H7 (cell line): ENCODE measurements around the gene ANGPTL1. TPM values are rescaled to one million over a fixed set of nuclear protein-coding genes. Genes with fewer than 3 reads are reported as not detected.

Experiments
- DNase-seq: peaks from one replicate; pipeline ENCODE4 v3.0.0; 2012
- H3K27me3 ChIP-seq: 2 replicates; pipeline ENCODE4 v1.6.0; 2011; ENCODE audit warnings: mild to moderate bottlenecking, low read length; ENCODE audit not compliant: control insufficient read depth, insufficient read depth
- H3K36me3 ChIP-seq: replicated peaks from 2 replicates; pipeline ENCODE4 v1.5.1; 2011; ENCODE audit warnings: low read length; ENCODE audit not compliant: control insufficient read depth, insufficient read depth
- H3K4me3 ChIP-seq: 2 replicates; pipeline ENCODE4 v1.5.1; 2011; ENCODE audit warnings: low read depth, mild to moderate bottlenecking, control low read depth, low read length, moderate library complexity; ENCODE audit not compliant: insufficient read depth
- total RNA-seq: library from RNA; depleted of rRNA; stranded (reverse); fragments of >200 nt; shearing (Covaris generic); gene quantifications from 2 replicates; pipeline ENCODE4 v1.2.3, GENCODE V29; 2014; rRNA removed

ANGPTL1 gene
- total RNA-seq, 1 experiment from 2014 or later = not detected

DNA sequence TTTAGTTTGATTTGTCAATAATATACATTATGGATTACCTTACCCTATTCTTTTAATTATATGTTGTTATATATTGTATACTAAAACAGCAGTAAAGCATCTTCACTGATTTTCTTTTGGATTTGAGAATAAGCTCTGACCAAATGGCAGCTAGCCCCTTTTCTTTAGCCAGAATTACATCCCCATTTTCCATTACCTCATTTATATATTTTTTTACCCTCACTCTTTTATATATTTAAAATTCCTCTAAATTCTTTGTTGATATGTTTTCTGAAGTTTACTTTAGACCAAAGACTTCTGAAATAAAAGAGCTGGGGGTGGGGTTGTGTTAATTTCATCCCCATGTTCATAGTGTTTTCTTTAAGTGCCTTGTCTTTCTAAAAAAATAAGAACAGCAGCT, 24.6 kb downstream of the ANGPTL1 start:
- no peak for DNase-seq
- Histone ChIP-seq H3K27me3 (no peaks in the 10 kb centered on the region), H3K4me3 (no peak overlapping the region), H3K36me3 (no peaks in the 10 kb centered on the region; the same call in 1 of the 2 replicates)

DNA sequence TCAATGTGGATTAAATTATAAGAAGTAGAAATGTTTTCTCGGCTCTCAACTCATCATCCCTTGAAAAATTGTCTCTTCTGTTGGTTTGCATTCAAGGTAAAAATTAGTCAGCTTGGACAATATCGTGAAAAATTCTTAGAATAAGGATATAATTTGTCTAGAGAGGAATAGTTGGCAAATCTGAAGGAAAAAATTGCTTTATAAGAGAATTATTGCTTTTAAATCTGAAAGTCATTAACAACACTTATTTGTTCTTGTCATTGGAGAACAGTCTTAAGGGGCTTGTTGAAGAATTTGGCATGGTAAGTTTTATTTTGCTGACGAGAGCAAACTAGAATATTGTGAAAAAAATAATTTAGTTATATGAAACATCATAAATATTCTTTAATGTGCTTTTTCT, 26.4 kb downstream of the ANGPTL1 start:
- no peak for DNase-seq
- Histone ChIP-seq H3K27me3 (no peaks in the 10 kb centered on the region), H3K36me3 (no peaks in the 10 kb centered on the region; the same call in 1 of the 2 replicates), H3K4me3 (no peak overlapping the region)

DNA sequence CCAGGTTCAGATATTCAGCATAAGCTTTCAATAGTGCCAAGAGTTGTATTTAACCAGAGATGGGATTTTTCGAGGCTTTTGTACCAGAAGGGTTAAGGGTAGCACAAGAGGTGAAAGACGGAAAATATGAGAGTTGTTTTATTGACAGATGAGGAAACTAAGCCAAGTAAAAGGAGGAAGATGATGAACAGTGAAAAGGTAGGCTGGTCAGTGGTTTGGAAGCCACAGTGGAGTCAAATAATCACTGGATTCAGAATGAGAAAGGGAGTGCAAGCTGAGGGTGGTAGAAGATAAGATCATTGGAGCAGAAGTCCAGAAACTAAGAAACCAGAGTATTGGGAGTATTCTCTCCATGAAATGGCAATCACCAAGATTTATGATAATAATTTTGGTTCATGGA, 45.7 kb downstream of the ANGPTL1 start:
- no peaks in the 10 kb centered on the region for H3K27me3 ChIP-seq
- peaks cover 2% of the 10 kb centered on the region; the same call in 1 of the 2 replicates for H3K36me3 ChIP-seq
- no peak overlapping the region for H3K4me3 ChIP-seq
- DNase-seq = no peak

DNA sequence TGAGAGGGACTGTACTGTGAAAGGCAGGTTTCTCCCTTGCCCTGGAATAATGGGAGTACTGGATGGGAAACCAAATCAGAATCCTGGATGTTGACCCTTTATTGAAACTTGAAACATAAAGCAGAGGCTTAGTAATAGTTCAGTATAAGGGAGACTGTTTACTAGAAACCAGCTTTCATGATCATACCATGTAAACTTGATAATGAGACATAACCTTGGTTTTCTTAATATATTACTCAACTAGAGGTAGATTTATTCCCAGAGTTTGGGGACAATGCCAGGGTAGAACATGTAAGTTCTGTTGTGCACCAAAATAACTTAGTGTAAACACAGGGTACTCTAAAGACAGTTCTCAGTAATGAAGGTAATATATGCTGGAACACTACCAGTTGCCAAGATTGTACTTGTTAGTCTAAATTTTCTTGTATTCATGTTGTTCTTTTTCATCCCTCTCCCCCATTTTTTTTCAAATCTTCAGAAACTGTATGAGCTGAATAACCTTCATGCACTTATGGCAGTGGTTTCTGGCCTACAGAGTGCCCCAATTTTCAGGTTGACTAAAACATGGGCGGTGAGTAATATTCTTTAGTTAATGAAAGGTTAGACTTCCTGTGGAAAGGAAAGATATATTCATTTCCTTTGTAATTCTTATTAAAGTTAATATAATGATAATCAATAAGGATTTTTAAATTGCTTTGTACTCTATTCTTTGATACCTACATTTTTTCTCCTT, 49.6 kb downstream of the ANGPTL1 start:
- Histone ChIP-seq H3K4me3 (no peak overlapping the region), H3K27me3 (no peaks in the 10 kb centered on the region), H3K36me3 (no peaks in the 10 kb centered on the region)
- DNase-seq = no peak

DNA sequence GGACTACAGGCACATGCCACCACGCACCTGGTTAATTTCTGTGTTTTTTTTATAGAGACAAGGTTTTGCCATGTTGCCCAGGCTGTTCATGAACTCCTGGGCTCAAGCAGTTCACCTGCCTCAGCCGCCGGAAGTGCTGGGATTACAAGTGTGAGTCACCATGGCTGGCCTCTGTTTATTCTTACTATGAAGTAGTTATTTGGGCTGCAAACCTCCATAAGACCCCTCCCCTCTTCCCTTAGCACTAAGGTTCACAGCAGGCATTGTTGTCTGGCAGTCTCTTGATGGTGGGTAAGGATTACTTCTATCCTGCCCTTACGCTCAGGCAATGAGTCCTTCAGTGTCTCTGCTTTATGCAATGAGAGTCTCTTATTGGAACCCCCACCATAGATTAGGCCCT, 51.8 kb downstream of the ANGPTL1 start:
- no peaks in the 10 kb centered on the region for H3K36me3 ChIP-seq
- no peaks in the 10 kb centered on the region for H3K27me3 ChIP-seq
- no peak overlapping the region for H3K4me3 ChIP-seq
- no peak for DNase-seq

DNA sequence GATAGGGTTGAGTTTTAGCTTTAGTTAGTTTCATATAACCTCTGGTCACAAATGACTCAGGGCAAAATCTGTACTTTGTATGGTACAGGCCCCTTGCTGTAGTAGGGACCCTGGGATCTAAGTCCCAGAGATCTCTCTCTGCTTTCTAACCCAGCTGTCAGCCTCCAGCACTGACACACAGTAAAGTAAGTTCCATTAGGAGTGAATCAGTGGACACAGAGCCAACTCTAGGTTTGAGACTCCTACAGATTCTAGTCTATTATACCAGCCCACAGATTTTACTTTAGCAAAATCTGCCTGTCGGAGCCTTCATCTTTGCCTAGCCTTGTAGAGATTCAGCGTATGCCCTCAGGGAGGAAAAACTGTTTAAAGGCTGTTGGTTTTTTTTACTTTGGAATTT, 52.5 kb downstream of the ANGPTL1 start:
- no peak for DNase-seq
- Histone ChIP-seq H3K4me3 (no peak overlapping the region), H3K27me3 (no peaks in the 10 kb centered on the region), H3K36me3 (no peaks in the 10 kb centered on the region)

DNA sequence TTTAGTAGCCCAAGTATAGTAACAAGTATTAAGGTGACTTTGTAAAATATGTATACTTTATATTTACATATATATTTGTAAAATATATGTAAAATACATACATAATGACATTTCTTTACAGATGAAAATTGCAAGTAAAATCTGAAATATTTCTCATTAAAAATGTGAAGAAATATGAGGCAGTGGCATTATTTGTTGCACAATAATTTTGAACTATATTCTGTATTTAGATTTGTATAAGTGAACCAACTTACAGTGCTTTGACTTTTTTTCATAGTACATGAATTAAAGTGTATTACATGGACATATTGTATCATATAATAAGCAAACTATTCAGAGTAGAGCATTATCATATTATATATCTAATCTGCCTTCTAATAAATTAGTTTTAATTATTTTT, 60.3 kb downstream of the ANGPTL1 start:
- no peak for DNase-seq
- no peaks in the 10 kb centered on the region for H3K27me3 ChIP-seq
- H3K36me3 ChIP-seq = peaks cover 2% of the 10 kb centered on the region
- H3K4me3 ChIP-seq = no peak overlapping the region

DNA sequence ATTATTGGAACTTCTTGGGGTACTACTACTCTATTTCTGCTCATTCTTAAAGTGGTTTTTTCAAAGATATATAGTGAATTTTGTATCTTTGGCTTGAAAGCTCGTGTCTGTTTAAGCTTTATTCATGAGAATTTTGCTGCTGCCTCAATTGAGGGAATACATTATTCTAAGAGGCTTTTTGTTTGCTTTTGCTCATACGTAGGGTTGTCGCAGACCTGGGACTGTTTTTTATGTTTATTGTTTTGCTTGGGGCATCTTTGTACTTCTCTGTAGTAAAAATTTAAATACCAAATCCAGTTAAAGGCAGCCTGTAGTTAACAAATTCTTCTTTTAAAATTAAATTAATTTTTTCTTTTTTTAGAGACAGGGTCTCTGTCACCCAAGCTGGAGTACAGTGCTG, 62.3 kb downstream of the ANGPTL1 start:
- Histone ChIP-seq H3K36me3 (peaks cover 2% of the 10 kb centered on the region), H3K4me3 (no peak overlapping the region), H3K27me3 (no peaks in the 10 kb centered on the region)
- DNase-seq = no peak

DNA sequence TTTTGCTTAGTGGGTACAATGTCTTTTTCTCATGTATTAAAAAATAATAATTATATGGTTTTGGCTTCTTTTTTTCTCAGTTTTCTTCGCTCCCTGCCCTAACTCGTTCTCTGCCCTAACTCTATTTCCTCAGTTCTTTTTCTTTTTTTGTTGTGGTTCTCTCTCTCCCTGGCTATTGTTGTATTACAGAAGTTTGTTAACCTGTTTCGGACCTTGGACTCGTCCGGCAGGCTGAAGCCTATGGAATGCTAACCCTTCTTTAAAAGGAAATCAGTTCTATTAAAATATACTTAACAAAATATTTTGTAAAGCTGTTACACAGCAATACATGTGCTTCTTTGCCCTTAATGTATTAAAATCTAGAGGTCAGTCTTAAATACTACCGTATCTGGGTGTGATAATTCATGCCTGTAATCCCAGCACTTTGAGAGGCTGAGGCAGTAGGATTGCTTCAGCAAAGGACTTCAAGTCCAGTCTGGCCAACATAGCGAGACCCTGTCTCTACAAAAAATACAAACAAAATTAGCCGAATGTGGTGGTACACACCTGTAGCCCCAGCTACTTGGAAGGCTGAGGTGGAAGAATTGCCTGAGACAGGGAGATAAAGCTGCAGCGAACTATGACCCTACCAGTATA, 64.1 kb downstream of the ANGPTL1 start:
- peaks cover 2% of the 10 kb centered on the region for H3K36me3 ChIP-seq
- DNase-seq = no peak
- no peaks in the 10 kb centered on the region for H3K27me3 ChIP-seq
- no peak overlapping the region for H3K4me3 ChIP-seq

DNA sequence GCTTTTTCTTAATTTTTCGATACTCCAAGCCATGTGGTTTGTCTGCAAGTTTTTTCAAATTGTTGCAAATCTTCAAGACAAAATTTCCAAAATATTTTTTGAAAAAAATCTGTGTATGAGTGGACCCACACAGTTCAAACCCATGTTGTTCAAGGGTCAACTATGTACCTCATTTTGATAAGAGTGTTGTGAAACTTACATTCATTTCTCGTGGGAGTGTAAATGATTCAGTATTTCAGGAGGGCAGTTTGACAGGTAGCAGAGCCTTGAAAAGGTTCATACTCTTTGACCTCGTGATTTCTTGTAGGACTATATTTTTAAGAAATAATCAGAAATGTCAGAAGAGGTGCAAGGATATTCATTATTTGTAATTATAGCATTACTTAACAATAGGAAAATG, 68.0 kb downstream of the ANGPTL1 start:
- Histone ChIP-seq H3K36me3 (no peaks in the 10 kb centered on the region), H3K4me3 (no peak overlapping the region), H3K27me3 (no peaks in the 10 kb centered on the region)
- DNase-seq = no peak

Other genes starting within 250 kb of the ANGPTL1 start
- gene RALGPS2, start 145.8 kb downstream of the ANGPTL1 start, total RNA-seq = 41.4 and 43.4 TPM in 2 replicates
- gene FAM20B, start 154.8 kb upstream of the ANGPTL1 start, total RNA-seq = 34.5 and 43.5 TPM in 2 replicates
- 25.3 and 29.7 TPM in 2 replicates for gene TOR3A, start 211.0 kb upstream of the ANGPTL1 start, total RNA-seq